HG03342 (cell line): Measurements from ENCODE around the gene DCBLD2.
"Not testable (repeated sequence)": the region's sequence is repeated elsewhere in the genome, so short reads cannot be mapped to it uniquely, and the experiment has no call there.

Experiments
- ATAC-seq: cut with Tn5 transposase; IDR thresholded peaks from one replicate; pipeline ENCODE4 v1.9.1; 2021; ENCODE audit warnings: mild to moderate bottlenecking, moderate library complexity; ENCODE audit not compliant: unreplicated experiment

Gene DCBLD2

GRCh38 chr3:98893740-98894139 lies 7.8 kb downstream of the DCBLD2 start:
- ATAC-seq = no peak

- ATAC-seq = no peak
Measured at GRCh38 chr3:98892263-98892662, 9.2 kb downstream of the DCBLD2 start.

GRCh38 chr3:98890965-98891910 lies 10.3 kb downstream of the DCBLD2 start:
- ATAC-seq = no peak

- no peak for ATAC-seq
Measured at GRCh38 chr3:98890181-98890835, 11.2 kb downstream of the DCBLD2 start.

GRCh38 chr3:98887684-98888083 lies 13.8 kb downstream of the DCBLD2 start:
- ATAC-seq = no peak

GRCh38 chr3:98886525-98886924 lies 15.0 kb downstream of the DCBLD2 start:
- ATAC-seq = no peak

GRCh38 chr3:98885851-98886250 lies 15.6 kb downstream of the DCBLD2 start:
- no peak for ATAC-seq

- no peak for ATAC-seq
Measured at GRCh38 chr3:98884675-98885371, 16.7 kb downstream of the DCBLD2 start.

- ATAC-seq = not testable (repeated sequence)
Measured at GRCh38 chr3:98882614-98883333, 18.7 kb downstream of the DCBLD2 start.

GRCh38 chr3:98877132-98877531 lies 24.4 kb downstream of the DCBLD2 start:
- ATAC-seq = no peak

GRCh38 chr3:98875535-98875934 lies 26.0 kb downstream of the DCBLD2 start:
- no peak for ATAC-seq

- ATAC-seq = no peak
Measured at GRCh38 chr3:98874602-98875249, 26.8 kb downstream of the DCBLD2 start.

- no peak for ATAC-seq
Measured at GRCh38 chr3:98869391-98869790, 32.1 kb downstream of the DCBLD2 start.

- not testable (repeated sequence) for ATAC-seq
Measured at GRCh38 chr3:98857971-98858370, 43.5 kb downstream of the DCBLD2 start.

GRCh38 chr3:98857258-98857657 lies 44.2 kb downstream of the DCBLD2 start:
- ATAC-seq = not testable (repeated sequence)

- ATAC-seq = no peak
Measured at GRCh38 chr3:98856724-98857123, 44.8 kb downstream of the DCBLD2 start.

GRCh38 chr3:98855806-98856400 lies 45.6 kb downstream of the DCBLD2 start:
- no peak for ATAC-seq

- ATAC-seq = no peak
Measured at GRCh38 chr3:98848108-98848507, 53.4 kb downstream of the DCBLD2 start.

GRCh38 chr3:98846101-98846500 lies 55.4 kb downstream of the DCBLD2 start:
- ATAC-seq = no peak
